Kidney (tissue), 14 donors: ENCODE measurements around the gene SCGB3A2. TPM values are rescaled to one million over a fixed set of nuclear protein-coding genes. Genes with fewer than 3 reads are reported as not detected.
"Not testable (repeated sequence)": the region's sequence is repeated elsewhere in the genome, so short reads cannot be mapped to it uniquely, and the experiment has no call there.

Experiments used
- DNase-seq, 5 donors: peaks; one replicate each; pipeline ENCODE4 v3.0.0-alpha.2; 2013 to 2020
- FAIRE-seq: peaks from 2 replicates; lab custom pipeline; 2012; peaks lifted over from hg19 to GRCh38; lab: Jason Lieb, UNC
- H3K27ac ChIP-seq, 2 donors: one replicate each; pipeline ENCODE4 v1.7.0; 2013; ENCODE audit warnings: low read depth in 2 of 2, low read length in 2 of 2, inconsistent platforms in 1 of 2
- H3K27me3 ChIP-seq: one replicate; pipeline ENCODE4 v1.7.1; 2013; ENCODE audit warnings: low read length, inconsistent platforms; ENCODE audit not compliant: control insufficient read depth, insufficient read depth
- H3K36me3 ChIP-seq, 3 donors: one replicate each; pipeline versions ENCODE4 v1.7.0 to v1.7.1; 2013; ENCODE audit warnings: low read length in 3 of 3, control low read depth in 1 of 3, inconsistent platforms in 1 of 3; ENCODE audit not compliant: insufficient read depth in 3 of 3, control insufficient read depth in 2 of 3
- H3K4me1 ChIP-seq, 3 donors: one replicate each; pipeline versions ENCODE4 v1.7.0 to v1.7.1; 2013; ENCODE audit warnings: low read length in 3 of 3, inconsistent platforms in 1 of 3, low read depth in 1 of 3; ENCODE audit not compliant: control insufficient read depth in 2 of 3, insufficient read depth in 2 of 3
- H3K4me3 ChIP-seq, 3 donors: one replicate each; pipeline versions ENCODE4 v1.7.0 to v1.8.1; 2013; ENCODE audit warnings: low read length in 3 of 3, control low read depth in 1 of 3, inconsistent platforms in 1 of 3
- H3K9ac ChIP-seq, 3 donors: one replicate each; pipeline versions ENCODE4 v1.7.0 to v1.7.1; 2013; ENCODE audit warnings: low read length in 3 of 3, control low read depth in 1 of 3, inconsistent platforms in 1 of 3
- H3K9me3 ChIP-seq, 3 donors: one replicate each; pipeline versions ENCODE4 v1.7.0 to v1.7.1; 2013; ENCODE audit warnings: low read length in 3 of 3, control low read depth in 1 of 3, inconsistent platforms in 1 of 3; ENCODE audit not compliant: control insufficient read depth in 2 of 3, insufficient read depth in 1 of 3
- CTCF ChIP-seq: IDR thresholded peaks from 3 replicates; pipeline ENCODE4 v1.5.1; 2012; ENCODE audit warnings: mild to moderate bottlenecking, moderate library complexity, borderline replicate concordance; ENCODE audit not compliant: insufficient read depth; ENCODE audit errors: extremely low read depth
- intact Hi-C: fragments of 100-400 bp; cut with DNase I; formaldehyde crosslinking; loops from one replicate; pipeline ENCODE4 v1.11.1; 2022
- polyA plus RNA-seq: library from polyadenylated mRNA; stranded (reverse); fragments of 350-450 nt; fragmentation: Illumina TruSeq; extraction: RNeasy Lipid Tissue Mini Kit (QIAGEN cat#74804); gene quantifications from one replicate; pipeline ENCODE4 v1.2.3, GENCODE V29; 2014; ENCODE audit warnings: low read depth, low replicate concordance; ENCODE audit not compliant: insufficient read depth
- total RNA-seq: library from RNA; stranded (reverse); fragmentation: NEBNext Ultra II Directional; extraction: Animal tissue kit (Norgen Biotek cat#: 25700); gene quantifications from one replicate; pipeline ENCODE4 v1.2.1, GENCODE V29; 2021
- donor health status: control.
- donor health status: control.
- donor health status: control.
- donor health status: control.
- donor health status: control.
- donor health status: DM: yes; HTN: yes; CAD: no.
- donor health status: Normal renal cell carcinoma (clear cell type).

SCGB3A2 gene
- total and polyA plus RNA-seq, 2 donors from 2014 or later = not detected

GRCh38 chr5:147874118-147874875 lies 4.2 kb upstream of the SCGB3A2 start:
- H3K27me3 ChIP-seq, H3K4me1 ChIP-seq, H3K9me3 ChIP-seq, H3K4me3 ChIP-seq, H3K9ac ChIP-seq, DNase-seq, H3K27ac ChIP-seq, H3K36me3 ChIP-seq, intact Hi-C loops, FAIRE-seq: not testable (repeated sequence)

GRCh38 chr5:147874910-147875367 lies 3.6 kb upstream of the SCGB3A2 start:
- H3K27ac ChIP-seq = no peak overlapping the region
- no peaks in the 10 kb centered on the region for H3K27me3 ChIP-seq
- H3K9me3 ChIP-seq = no peaks in the 10 kb centered on the region
- no peak overlapping the region for H3K9ac ChIP-seq
- no peak overlapping the region for H3K4me3 ChIP-seq
- intact Hi-C loops = no loop called here
- no peak for FAIRE-seq
- no peak for TF ChIP-seq CTCF
- DNase-seq = no peak
- no peaks in the 10 kb centered on the region for H3K4me1 ChIP-seq
- H3K36me3 ChIP-seq = no peaks in the 10 kb centered on the region

GRCh38 chr5:147876141-147876540 lies 2.4 kb upstream of the SCGB3A2 start:
- Histone ChIP-seq H3K36me3 (no peaks in the 10 kb centered on the region), H3K9me3 (no peaks in the 10 kb centered on the region), H3K4me1 (no peaks in the 10 kb centered on the region), H3K4me3 (no peak overlapping the region), H3K9ac (no peak overlapping the region), H3K27ac (no peak overlapping the region), H3K27me3 (no peaks in the 10 kb centered on the region)
- FAIRE-seq (no peak), DNase-seq (no peak)
- intact Hi-C loops = no loop called here
- TF ChIP-seq CTCF = no peak

GRCh38 chr5:147876626-147877025 lies 1.9 kb upstream of the SCGB3A2 start:
- Histone ChIP-seq H3K27me3 (no peaks in the 10 kb centered on the region), H3K27ac (no peak overlapping the region), H3K9me3 (no peaks in the 10 kb centered on the region), H3K9ac (no peak overlapping the region), H3K36me3 (no peaks in the 10 kb centered on the region), H3K4me3 (no peak overlapping the region), H3K4me1 (no peaks in the 10 kb centered on the region)
- FAIRE-seq (no peak), DNase-seq (peak in 2 of 5 donors; percentile 26 to 27)
- intact Hi-C loops = no loop called here
- TF ChIP-seq CTCF = no peak
